Neural cell (in vitro differentiated cells): ENCODE data around the gene F12. TPM values are rescaled to one million over a fixed set of nuclear protein-coding genes. Genes with fewer than 3 reads are reported as not detected.

Experiments used
- H2AFZ ChIP-seq: fragments of 200-600, 300-800 bp; sonication (generic), shearing (Covaris generic); 2 replicates; pipeline ENCODE4 v1.6.0; 2014; ENCODE audit warnings: low read depth, mild to moderate bottlenecking, antibody characterized with exemption, low read length, moderate library complexity
- H3F3A ChIP-seq: fragments of 200-600 bp; shearing (Covaris generic); 2 replicates; pipeline ENCODE4 v1.6.1; 2016; ENCODE audit warnings: mild to moderate bottlenecking, moderate library complexity, mixed read lengths, antibody characterized with exemption, low read length; ENCODE audit not compliant: insufficient read depth, poor library complexity, severe bottlenecking
- H3K27ac ChIP-seq: fragments of 200-600, 300-800 bp; sonication (generic), shearing (Covaris generic); 2 replicates; pipeline ENCODE4 v1.5.1; 2014; ENCODE audit warnings: mild to moderate bottlenecking, low read length, moderate library complexity
- H3K27me3 ChIP-seq: fragments of 300-800, 200-600 bp; sonication (generic), shearing (Covaris generic); 2 replicates; pipeline ENCODE4 v1.6.0; 2014; ENCODE audit warnings: mild to moderate bottlenecking, low read depth, low read length, moderate library complexity; ENCODE audit not compliant: insufficient read depth
- H3K36me3 ChIP-seq: fragments of 300-800, 200-600 bp; sonication (generic), shearing (Covaris generic); 2 replicates; pipeline ENCODE4 v1.5.1; 2014; ENCODE audit warnings: mild to moderate bottlenecking, antibody characterized with exemption, low read length, moderate library complexity; ENCODE audit not compliant: insufficient read depth
- H3K4me2 ChIP-seq: fragments of 300-800, 200-600 bp; sonication (generic), shearing (Covaris generic); 2 replicates; pipeline ENCODE4 v1.6.0; 2014; ENCODE audit warnings: mild to moderate bottlenecking, low read length
- H3K4me3 ChIP-seq: fragments of 300-800, 200-600 bp; sonication (generic), shearing (Covaris generic); 2 replicates; pipeline ENCODE4 v1.5.1; 2014; ENCODE audit warnings: mild to moderate bottlenecking, low read length, moderate library complexity
- H3K79me2 ChIP-seq: fragments of 200-600 bp; shearing (Covaris generic); replicated peaks from 2 replicates; pipeline ENCODE4 v1.6.0; 2014; ENCODE audit warnings: mild to moderate bottlenecking, low read length, moderate library complexity; ENCODE audit not compliant: insufficient read depth
- H3K9ac ChIP-seq: fragments of 300-800, 200-600 bp; sonication (generic), shearing (Covaris generic); 2 replicates; pipeline ENCODE4 v1.6.1; 2016; ENCODE audit warnings: mild to moderate bottlenecking, low read length, mixed read lengths
- H3K9me2 ChIP-seq: fragments of 200-600 bp; shearing (Covaris generic); 2 replicates; pipeline ENCODE4 v1.6.1; 2016; ENCODE audit warnings: mild to moderate bottlenecking, low read length, mixed read lengths; ENCODE audit not compliant: insufficient read depth
- H3K9me3 ChIP-seq: fragments of 200-600, 300-800 bp; sonication (generic), shearing (Covaris generic); 2 replicates; pipeline ENCODE4 v1.6.1; 2016; ENCODE audit warnings: mild to moderate bottlenecking, mixed run types, low read length, moderate library complexity, mixed read lengths
- H4K20me1 ChIP-seq: fragments of 200-600 bp; shearing (Covaris generic); 2 replicates; pipeline ENCODE4 v1.6.1; 2016; ENCODE audit warnings: mild to moderate bottlenecking, mixed run types; ENCODE audit not compliant: insufficient read depth
- CTCF ChIP-seq: fragments of 450-650 bp; IDR thresholded peaks from 2 replicates; pipeline ENCODE4 v1.5.1; 2014; ENCODE audit warnings: antibody characterized with exemption, mild to moderate bottlenecking, moderate library complexity; ENCODE audit not compliant: poor library complexity, severe bottlenecking
- EP300 ChIP-seq: fragments of 450-650 bp; conservative IDR thresholded peaks from 2 replicates; pipeline ENCODE4 v1.6.1; 2014; ENCODE audit warnings: antibody characterized with exemption, mild to moderate bottlenecking, moderate library complexity; ENCODE audit not compliant: poor library complexity, severe bottlenecking
- EZH2 ChIP-seq: fragments of 200-600, 300-800 bp; shearing (Covaris generic), sonication (generic); IDR thresholded peaks from 2 replicates; pipeline ENCODE4 v1.6.1; 2014; ENCODE audit warnings: antibody characterized with exemption, low read length, borderline replicate concordance, mild to moderate bottlenecking; ENCODE audit not compliant: insufficient read depth, poor library complexity, severe bottlenecking
- MXI1 ChIP-seq: fragments of 450-650 bp; conservative IDR thresholded peaks from 2 replicates; pipeline ENCODE4 v1.6.1; 2014; ENCODE audit warnings: antibody characterized with exemption, mild to moderate bottlenecking; ENCODE audit not compliant: poor library complexity, severe bottlenecking
- POLR2AphosphoS5 ChIP-seq: IDR thresholded peaks from 2 replicates; pipeline ENCODE4 v1.6.1; 2012
- RAD21 ChIP-seq: fragments of 450-650 bp; conservative IDR thresholded peaks from 2 replicates; pipeline ENCODE4 v1.6.1; 2014; ENCODE audit warnings: antibody characterized with exemption, mild to moderate bottlenecking, moderate library complexity
- REST ChIP-seq: IDR thresholded peaks from 2 replicates; pipeline ENCODE4 v1.6.1; 2012; ENCODE audit warnings: borderline replicate concordance
- SMC3 ChIP-seq: fragments of 450-650 bp; conservative IDR thresholded peaks from 2 replicates; pipeline ENCODE4 v1.6.1; 2014; ENCODE audit warnings: antibody characterized with exemption, mild to moderate bottlenecking, moderate library complexity; ENCODE audit not compliant: poor library complexity
- TAF1 ChIP-seq: IDR thresholded peaks from 2 replicates; pipeline ENCODE4 v1.6.1; 2012; ENCODE audit warnings: low read depth
- polyA plus RNA-seq: library from polyadenylated mRNA; depleted of rRNA; stranded (reverse); fragments of >200 nt; gene quantifications from 2 replicates; pipeline ENCODE4 v1.2.3, GENCODE V29; 2014

The F12 gene
- polyA plus RNA-seq, 1 donor from 2014 or later, result 1.4 TPM

- no peaks in the 10 kb centered on the region for H3K9me2 ChIP-seq
- no peaks in the 10 kb centered on the region for H3K27me3 ChIP-seq
- no peaks in the 10 kb centered on the region for H3K9me3 ChIP-seq
- no peak for TF ChIP-seq EP300
- TF ChIP-seq RAD21, result no peak
- TF ChIP-seq CTCF, result no peak
- TF ChIP-seq TAF1, result no peak
- no peak for TF ChIP-seq REST
- no peak for TF ChIP-seq POLR2AphosphoS5
- no peaks in the 10 kb centered on the region for H3F3A ChIP-seq
- no peaks in the 10 kb centered on the region for H4K20me1 ChIP-seq
- H3K36me3 ChIP-seq, result no peaks in the 10 kb centered on the region
- H3K4me3 ChIP-seq, result no peak overlapping the region
- H3K79me2 ChIP-seq, result peaks cover 18% of the 10 kb centered on the region
- no peak overlapping the region for H3K9ac ChIP-seq
- no peak overlapping the region for H3K4me2 ChIP-seq
- no peak overlapping the region for H2AFZ ChIP-seq
- H3K27ac ChIP-seq, result no peak overlapping the region
Observed at GRCh38 chr5:177430140-177430951, 21.0 kb upstream of the F12 start.

- peaks cover 18% of the 10 kb centered on the region for H3K79me2 ChIP-seq
- no peaks in the 10 kb centered on the region for H3K27me3 ChIP-seq
- H3K4me2 ChIP-seq, result no peak overlapping the region
- no peaks in the 10 kb centered on the region for H3F3A ChIP-seq
- no peaks in the 10 kb centered on the region for H3K9me2 ChIP-seq
- H3K27ac ChIP-seq, result no peak overlapping the region
- no peaks in the 10 kb centered on the region for H4K20me1 ChIP-seq
- no peak overlapping the region for H2AFZ ChIP-seq
- no peaks in the 10 kb centered on the region for H3K36me3 ChIP-seq
- no peak for TF ChIP-seq SMC3
- TF ChIP-seq POLR2AphosphoS5, result no peak
- TF ChIP-seq CTCF, result no peak
- no peak for TF ChIP-seq RAD21
- TF ChIP-seq EZH2, result no peak
- no peak for TF ChIP-seq TAF1
- no peak for TF ChIP-seq EP300
- no peak for TF ChIP-seq MXI1
- no peak for TF ChIP-seq REST
- no peak overlapping the region for H3K9ac ChIP-seq
- no peaks in the 10 kb centered on the region for H3K9me3 ChIP-seq
- H3K4me3 ChIP-seq, result no peak overlapping the region
Observed at GRCh38 chr5:177429248-177430040, 20.1 kb upstream of the F12 start.
